Glomerular visceral epithelial cell (primary cell): ENCODE results near the gene PLAAT5.

Experiments
- DNase-seq: peaks from one replicate; pipeline ENCODE4 v3.0.0-alpha.2; 2016; ENCODE audit errors: extremely low spot score

The PLAAT5 gene

DNA sequence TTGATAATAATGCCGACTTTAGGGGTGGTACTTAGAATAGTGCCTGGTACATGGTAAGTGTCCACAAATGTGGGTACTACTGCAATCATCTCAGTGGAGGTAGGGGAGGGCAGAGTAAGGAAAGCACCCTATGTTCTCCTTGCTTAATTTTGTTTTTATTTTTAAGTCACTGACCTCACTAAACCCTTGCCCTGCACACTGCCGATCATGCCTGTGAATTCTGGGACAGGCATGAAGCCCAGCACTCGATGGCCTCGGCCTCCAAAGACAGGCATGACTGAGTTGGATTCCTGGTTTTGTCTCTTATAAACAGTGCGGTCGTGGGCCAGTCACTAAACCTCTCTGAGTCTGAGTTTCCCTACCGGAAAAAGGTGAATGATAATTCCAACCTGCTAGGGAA lies 21.8 kb upstream of the PLAAT5 start:
- no peak for DNase-seq

DNA sequence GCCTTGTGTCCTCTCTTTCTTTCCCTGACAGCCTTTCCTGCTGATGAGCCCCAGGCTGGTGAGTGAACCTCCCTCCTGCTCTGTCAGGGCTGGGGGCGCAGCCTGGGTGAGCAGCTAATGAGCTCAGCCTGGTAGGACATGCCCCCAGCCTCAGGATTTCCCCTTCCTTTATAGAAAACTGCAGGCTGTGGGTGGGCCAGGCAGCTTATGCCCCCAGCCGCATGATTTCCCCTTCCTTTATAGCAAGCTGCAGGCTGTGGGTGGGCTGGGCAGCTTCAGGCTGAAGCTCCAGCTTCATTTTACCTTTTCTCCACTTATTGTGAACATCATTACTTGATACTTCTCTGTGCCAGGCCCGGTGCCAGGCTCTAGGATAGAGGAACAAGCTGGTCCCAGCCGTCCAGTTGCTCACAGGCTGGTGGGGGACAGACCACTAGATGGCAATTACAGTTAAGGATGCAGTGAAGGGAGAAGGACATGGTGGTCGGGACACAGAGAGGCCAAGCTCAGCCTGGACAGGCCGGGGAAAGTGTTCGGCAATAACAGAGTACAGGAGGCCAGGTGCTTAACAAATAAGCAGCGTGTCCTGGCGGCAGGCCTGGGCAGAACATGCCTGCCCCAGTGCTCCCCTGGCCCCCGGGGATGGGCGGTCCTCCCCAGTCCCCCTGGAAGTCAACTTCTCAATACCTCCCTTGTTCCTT lies 20.2 kb upstream of the PLAAT5 start:
- DNase-seq, result no peak

DNA sequence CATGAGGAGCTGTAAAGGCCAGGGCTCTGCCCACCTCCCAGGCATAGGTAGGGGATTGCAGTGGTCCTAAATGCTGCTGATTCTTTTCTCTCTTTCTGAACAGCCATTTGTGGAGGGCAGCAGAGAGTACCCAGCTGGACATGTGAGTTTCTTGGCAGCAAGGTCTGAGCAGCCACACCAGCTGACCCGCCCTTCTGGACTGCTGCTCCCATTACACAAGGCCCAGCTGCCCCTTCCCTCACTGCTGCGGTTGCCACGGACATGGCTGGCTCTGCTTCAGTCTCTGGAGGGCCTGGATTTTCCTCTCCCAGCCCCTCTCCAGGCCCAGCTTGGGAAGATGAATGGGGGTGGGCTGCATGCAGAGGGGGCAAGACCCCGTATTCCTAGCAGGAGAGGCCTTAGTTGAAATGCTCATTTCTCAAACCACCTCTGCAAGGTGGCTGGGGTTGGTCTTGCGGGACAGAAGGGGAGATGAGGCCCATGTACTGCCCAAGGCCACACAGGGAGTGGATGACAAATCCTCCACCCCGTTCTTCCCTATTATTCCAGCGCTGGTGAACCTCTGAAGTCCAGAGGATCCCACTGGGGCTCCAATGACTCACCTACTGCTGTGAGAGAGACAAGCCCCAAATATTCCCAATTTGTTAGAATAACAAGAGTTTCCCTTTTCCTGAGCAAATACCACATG lies 19.5 kb upstream of the PLAAT5 start:
- DNase-seq, result peak; percentile 53

DNA sequence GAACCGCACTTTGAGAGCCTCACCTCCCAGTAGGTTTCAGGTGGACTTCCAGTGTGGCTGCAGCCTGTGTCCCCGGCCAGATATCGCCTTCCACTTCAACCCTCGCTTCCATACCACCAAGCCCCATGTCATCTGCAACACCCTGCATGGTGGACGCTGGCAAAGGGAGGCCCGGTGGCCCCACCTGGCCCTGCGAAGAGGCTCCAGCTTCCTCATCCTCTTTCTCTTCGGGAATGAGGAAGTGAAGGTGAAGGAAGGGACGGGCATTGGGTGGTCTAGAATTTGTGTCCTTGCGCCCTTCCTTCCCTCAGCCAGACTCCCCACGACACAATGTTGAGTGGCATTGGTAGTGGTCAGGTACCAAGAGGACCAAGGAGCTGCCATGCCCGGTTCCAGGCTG lies 17.8 kb upstream of the PLAAT5 start:
- no peak for DNase-seq

DNA sequence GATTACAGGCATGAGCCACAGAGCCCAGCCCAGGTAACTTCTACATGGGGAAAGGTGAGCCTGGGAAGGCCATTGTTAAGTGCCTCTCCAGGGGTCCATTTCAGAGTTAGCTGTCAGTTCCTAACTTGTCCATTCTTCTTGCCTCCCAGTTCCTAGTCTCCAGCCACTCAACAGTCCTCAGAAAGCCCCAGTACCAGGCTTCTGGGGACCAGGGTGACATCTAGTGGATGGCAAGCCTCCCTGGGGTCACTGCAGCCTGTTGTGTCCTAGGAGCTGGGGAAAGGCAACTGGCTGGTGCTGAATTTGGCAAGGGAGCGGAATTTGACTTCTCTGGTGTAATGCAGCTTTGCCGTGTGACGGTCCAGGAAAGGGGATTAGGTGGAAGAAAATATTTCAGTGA lies 17.0 kb upstream of the PLAAT5 start:
- peak; percentile 16 for DNase-seq

DNA sequence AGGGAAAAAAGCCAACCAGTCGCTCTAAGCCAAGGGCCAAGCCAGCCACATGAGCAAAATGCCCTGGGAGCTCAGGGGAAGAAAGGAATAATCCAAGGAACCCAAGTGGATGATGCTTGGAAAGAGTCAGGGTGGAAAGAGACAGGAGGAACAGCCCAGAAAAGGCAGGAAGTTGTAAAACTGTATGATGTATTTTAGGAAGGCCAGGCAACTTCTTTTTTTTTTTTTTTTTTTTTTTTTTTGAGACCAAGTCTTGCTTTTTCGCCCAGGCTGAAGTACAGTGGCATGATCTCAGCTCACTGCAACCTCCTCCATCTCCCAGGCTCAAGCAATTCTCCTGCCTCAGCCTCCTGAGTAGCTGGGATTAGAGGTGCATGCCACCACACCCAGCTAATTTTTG lies 16.5 kb upstream of the PLAAT5 start:
- no peak for DNase-seq

DNA sequence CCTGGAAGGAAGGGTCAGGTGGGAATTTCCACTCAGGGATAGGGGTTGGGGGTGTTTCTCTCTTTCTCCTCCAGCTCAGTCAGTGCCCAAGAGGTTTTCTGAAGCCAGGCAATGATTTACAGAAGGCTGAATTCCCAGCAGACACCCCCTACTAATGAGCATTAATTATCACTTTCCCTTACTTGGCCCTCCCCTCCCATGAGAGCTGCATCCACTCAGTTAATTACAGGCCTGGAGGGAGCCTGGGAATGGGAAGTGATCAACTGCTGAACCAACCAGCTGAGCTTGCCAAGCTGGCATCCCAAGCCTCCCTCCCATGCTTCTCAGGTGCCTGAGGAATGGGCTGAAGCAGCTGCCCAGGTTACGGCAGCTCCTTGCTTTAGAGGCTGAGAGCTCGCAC lies 15.9 kb upstream of the PLAAT5 start:
- no peak for DNase-seq

DNA sequence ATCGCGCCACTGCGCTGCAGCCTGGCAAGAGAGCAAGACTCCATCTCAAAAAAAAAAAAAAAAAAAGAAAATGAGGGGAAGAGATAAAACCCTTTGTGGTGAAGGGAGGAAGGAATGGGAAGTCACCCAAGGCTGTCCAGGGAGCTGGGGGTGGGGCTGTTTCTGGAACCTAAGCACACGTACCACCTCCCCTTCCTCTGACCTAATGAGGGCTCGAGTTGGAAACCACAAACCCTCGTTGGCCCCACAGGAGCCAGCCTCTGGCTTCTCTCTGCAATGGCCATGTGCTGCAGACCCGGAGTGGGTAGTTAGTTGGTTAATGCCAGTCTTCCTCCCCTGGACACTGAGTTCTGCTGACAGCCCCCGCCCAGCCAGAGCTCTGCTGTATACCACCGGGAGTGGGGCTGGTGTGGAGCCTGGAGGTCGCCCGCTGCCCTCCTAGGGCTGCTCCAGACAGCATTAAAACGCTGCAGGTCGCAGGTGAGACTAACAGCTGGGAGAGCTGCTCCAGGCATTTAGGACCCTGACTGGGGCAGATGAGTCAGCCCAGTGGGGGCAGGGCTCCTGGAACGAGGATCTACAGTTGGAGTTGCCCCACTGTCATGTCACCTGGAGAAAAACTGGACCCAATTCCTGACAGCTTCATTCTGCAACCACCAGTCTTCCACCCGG lies 15.0 kb upstream of the PLAAT5 start, which contains the start of gene LGALS12:
Gene LGALS12 (plus strand): TSS at position 228 of the 672 bp plus-strand sequence. CDS start 375 bp downstream, at position 603.
- DNase-seq, result peak; percentile 53

DNA sequence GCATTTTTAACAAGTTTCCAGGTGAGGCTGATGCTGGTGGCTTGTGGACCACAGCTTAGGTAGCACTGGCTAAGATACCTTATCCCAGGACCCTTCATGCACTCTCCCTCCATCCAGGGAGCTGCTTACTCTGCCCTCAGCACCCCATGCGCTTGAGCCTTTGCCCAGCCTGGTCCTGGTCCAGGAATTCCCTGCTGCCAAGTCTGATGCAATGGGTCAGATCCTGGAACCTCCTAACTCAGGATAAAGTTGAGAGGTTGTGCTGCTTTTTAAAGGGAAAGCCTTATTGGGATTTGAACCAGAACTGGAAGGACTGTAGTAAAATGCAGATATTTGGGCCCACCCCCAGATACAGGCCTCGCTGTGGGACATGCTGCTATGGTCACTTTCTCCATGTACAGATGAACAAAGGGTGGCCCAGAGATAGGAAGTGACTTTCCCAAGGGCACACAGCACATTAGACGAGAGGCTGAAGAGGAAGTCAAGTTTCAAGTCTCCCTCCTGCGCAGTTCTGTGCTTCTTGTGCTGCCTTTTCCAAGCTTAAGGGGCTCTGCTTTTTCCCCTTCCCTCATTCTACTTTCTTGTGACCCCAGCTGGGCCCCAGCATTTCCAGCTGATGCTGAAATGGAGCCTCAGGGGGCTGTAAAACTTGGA lies 14.1 kb upstream of the PLAAT5 start:
- no peak for DNase-seq

DNA sequence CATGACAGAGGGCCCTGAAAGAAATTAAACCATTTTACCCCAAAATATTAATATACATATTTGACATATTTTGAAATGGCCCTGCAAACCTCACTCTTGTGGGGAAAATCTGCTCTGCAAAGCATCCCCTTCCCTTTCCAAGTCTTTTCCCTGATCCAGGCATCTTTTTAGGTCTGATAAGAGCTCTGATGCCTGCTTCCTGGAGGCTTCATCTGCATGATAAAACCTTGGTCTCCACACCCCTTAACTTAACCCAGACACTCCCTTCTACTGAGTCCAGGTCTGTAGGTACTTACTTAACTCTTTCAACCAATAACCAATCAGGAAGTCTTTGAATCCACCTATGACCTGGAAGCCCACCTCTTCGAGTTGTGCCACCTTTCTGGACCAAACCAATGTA lies 13.1 kb upstream of the PLAAT5 start:
- no peak for DNase-seq

DNA sequence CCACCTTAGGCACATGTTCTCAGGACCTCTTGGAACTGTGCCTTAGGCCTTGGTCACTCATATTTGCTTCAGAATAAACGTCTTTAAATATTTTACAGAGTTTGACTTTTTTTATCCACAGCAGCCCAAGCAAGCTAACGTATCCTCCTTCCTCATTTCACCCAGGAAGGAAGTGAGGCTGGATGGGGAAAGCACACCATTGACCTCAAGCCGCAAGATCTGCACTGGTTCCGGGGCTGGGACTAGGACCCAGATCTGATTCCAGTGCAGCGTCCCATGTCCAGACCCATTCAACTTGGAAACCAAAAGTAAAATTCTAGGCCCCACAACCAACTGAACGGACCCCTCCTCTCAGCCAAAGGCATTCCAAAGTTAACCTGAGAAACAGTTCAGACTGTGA lies 12.5 kb upstream of the PLAAT5 start:
- DNase-seq, result no peak

DNA sequence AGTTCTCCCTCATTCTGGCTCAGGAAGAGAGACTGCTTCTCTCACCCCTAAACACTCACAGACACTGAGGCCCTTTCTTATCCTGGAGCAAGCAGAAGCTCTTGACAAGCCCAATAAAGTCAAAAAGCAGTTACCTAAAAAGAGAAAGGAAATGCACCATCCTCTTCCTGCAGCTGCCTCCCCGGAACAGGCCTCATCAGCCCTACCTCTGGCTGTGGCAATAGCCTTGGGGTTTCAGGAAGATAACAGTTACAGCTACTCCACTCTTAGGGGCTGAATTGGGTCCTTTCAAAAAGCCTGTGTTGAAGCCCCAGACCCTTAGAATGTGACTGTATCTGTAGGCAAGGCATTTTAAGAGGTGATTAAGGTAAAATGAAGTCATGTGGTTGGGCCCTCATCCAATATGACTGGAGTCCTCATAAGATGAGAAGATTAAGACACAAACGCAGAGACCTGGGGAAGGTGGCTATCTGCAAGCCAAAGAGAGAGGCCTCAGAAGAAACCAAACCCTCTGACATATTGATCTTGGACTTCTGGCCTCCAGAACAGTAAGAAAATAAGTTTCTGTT lies 11.4 kb upstream of the PLAAT5 start:
- DNase-seq, result no peak

DNA sequence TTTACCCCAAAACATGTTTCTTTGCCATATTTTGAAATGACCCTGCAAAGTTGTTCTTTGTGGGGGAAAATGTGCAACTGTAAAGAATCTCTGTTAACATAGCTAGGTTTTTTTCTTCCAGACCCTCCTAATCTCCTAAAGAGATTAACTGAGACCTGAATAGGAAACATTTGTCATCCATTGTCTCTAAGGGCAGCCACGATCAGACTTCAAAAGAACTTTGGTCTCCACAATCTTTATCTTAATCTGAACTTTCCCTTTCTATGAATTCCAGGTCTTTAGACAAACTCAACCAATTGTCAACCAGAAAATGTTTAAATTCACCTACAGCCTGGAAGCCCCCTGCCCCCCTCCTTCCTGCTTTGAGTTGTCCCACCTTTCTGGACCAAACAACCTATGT lies 10.3 kb upstream of the PLAAT5 start:
- DNase-seq, result no peak

DNA sequence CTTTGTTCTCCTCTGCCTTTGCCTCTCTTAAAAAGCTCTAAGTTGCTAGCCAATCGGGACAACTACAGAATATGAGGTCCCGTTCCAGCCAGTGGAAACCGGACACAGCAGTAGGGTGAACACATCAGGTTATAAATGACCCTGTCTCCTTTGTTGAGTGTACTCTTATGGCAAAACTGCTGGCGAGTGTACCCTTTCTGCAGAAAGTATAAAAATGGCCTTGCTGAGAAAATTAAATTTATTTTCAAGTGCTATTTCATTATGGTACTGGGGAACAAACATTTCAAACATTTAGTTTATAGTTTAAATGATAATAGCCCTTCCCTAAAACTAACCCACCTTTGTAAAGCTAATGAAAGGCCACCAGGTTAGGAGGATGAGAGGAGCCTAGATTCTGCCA lies 8.9 kb upstream of the PLAAT5 start:
- no peak for DNase-seq

DNA sequence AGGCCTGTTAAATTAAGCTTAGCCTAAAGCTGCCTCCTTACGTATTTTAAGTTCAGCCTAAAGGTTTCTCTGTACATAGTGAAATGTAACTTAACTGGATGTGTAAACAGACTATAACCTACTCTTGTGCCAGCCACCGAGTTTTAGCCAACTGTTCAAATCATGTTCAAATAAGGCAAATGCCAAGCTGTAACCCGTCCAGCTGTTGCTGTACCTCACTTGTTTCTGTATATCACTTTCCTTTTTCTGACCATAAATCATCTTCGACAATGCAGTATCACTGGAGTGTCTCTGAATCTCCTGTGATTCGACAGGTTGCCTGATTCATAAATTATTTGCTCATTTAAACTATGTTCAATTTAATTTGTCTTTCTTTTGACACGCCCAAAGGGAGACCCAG lies 4.0 kb upstream of the PLAAT5 start:
- DNase-seq, result no peak

DNA sequence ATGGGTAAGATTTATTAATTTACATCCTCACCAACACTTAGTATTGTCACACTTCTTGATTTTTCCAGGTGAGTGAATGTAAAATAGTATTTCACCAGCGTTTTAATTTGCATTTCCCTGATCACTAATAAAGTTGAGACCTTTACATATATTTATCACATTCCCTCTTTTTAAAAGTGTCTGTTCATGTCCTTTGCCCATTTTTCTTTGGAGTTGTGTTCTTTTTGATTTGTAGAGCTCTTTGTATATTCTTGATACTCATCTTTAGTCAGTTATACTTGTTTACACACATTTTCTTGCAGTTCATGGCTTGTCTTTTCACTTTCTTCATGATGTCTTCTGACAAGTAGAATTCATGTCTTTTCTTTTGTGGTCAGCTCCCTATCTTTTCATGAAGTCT lies 2.2 kb upstream of the PLAAT5 start:
- DNase-seq, result no peak

DNA sequence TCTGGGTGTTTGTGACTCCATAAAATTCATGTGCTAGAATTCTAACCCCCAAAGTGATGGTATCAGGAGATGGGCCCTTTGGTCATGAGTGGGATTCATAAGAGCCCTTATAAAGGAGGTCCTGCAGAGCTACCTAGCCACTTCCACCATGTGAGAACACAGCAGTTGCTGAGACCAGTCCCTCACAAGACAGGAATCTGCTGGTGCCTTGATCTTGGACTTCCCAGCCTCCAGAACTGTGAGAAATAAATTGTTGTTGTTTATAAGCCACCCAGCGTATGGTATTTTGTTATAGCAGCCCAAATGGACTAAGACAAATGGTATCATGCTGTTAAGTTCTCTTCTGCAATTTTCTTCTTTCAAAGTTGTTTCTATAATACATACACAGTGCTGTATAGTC lies 1.5 kb upstream of the PLAAT5 start:
- no peak for DNase-seq

DNA sequence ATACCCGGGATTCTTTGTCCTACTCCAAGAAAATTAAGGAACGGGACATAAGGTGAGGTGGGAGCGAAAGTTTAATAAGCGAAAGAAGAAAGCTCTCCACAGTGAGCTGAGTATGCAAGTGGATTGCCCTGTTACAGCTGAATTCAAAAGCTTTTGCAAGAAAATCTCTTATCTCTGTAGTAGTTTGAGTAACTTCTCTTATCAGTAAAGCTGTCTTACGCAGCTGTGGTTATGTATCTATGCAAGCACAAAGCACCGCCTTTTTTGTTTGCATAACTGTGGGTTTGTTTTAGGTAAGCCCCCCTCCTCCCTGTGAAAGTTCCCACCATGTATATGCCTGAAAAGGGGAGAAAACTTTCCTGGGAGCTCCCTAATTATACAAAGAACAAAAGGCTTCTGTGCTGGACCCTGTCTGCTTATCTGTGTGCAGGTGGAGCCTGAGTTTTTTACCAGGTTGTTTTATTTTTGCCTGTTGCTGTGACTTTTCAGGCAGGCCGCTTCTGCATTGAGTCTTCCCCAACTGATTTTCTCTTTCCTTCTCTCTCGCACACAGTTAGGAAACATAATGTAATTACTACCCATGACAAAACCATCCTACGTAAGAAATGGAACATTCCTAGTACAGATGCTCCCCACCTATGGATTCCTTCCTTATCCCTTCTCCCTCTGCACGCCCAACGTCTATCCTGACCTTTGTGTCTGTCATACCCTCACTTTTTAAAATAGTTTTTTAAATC lies 837 bp upstream of the PLAAT5 start:
- DNase-seq, result no peak

DNA sequence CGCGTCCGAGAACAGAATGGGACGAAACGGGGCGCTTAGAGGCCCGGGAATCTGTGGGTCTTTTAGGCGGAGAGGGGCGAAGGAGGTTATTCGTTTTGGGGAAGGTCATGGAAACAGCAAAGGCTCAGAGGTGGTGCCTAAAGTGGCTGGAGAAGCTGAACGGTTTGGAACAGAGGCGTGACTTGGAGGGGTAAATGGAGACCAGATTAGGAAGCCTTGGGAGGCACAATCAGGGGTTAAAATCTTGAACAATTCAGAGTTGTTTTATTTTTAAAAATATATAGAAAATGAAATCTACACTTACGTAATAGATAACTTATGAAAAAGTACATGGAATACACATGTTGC lies 247 bp upstream of the PLAAT5 start:
- no peak for DNase-seq

DNA sequence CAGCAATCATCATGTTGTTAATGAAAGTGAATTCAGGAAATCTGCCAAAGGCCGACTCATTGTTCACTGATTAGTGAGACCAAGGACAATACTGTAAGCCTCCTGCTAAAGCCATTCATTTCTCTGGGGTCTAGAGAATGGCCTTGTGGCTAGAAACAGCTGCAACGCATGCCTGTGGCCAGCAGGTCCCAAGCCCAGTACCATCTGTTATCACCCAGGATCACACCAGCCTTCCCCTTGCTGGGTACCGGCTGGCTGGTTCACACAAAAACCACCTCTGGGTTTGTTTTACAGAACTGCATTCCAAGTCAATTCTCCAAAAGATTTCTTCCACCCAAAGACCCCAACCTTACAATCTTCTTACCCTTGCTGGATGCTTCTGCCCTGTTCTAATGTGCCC lies 1.1 kb downstream of the PLAAT5 start:
- DNase-seq, result peak; percentile 73

DNA sequence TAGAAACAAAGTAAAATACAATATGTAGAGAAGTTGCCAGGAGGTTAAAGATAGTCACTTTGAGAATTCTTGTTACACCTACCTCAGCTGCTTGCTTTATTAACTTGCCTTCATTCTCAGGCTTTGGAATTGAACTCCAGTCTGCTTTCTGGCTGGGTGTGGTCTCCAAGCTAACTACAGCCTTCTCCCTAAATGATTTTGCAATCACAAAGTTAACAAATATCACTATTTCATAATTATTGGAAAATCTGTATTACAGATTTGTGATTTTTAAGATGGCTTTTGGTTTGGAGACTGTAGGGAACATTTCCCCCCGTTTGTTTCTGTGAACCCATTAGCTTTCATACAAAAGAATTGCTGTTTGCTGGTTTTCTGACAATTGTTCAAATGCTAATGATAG lies 2.2 kb downstream of the PLAAT5 start:
- no peak for DNase-seq

DNA sequence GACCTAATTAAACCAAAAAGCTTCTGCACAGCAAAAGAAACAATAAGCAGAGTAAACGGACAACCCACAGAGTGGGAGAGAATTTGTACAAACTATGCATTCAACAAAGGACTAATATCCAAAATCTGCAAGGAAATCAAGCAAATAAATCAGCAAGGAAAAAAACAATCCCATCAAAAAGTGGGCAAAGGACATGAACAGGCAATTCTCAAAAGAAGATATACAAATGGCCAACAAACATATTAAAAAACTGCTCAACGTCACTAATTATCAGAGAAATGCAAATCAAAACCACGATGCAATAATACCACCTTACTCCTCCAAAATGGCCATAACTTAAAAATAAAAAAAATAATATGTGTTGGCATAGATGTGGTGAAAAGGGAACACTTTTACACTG lies 5.2 kb downstream of the PLAAT5 start:
- no peak for DNase-seq
